Skeletal muscle satellite cell (primary cell): ENCODE results near the gene DAAM2. TPM values are rescaled to one million over a fixed set of nuclear protein-coding genes. Genes with fewer than 3 reads are reported as not detected.

Experiments used
- H3K27me3 ChIP-seq: 2 replicates; pipeline ENCODE4 v1.7.0; 2013; ENCODE audit warnings: low read length; ENCODE audit not compliant: control insufficient read depth, insufficient read depth
- H3K36me3 ChIP-seq: 2 replicates; pipeline ENCODE4 v1.7.0; 2013; ENCODE audit warnings: mild to moderate bottlenecking, control low read depth, low read length; ENCODE audit not compliant: insufficient read depth
- H3K4me1 ChIP-seq: 2 replicates; pipeline ENCODE4 v1.7.0; 2013; ENCODE audit warnings: low read length; ENCODE audit not compliant: control insufficient read depth, insufficient read depth
- H3K4me2 ChIP-seq: 2 replicates; pipeline ENCODE4 v1.7.0; 2013; ENCODE audit warnings: mild to moderate bottlenecking, low read length
- H3K4me3 ChIP-seq: 2 replicates; pipeline ENCODE4 v1.7.0; 2013; ENCODE audit warnings: low read length
- H3K9ac ChIP-seq: 2 replicates; pipeline ENCODE4 v1.7.0; 2013; ENCODE audit warnings: mild to moderate bottlenecking, low read depth, low read length, moderate library complexity
- H3K9me3 ChIP-seq: replicated peaks from 2 replicates; pipeline ENCODE4 v1.7.0; 2013; ENCODE audit warnings: mild to moderate bottlenecking, control low read depth, low read length
- total RNA-seq: library from RNA; depleted of rRNA; stranded (reverse); fragments of >200 nt; gene quantifications from 2 replicates; pipeline ENCODE4 v1.2.3, GENCODE V29; 2012; rRNA removed

Gene DAAM2
- total RNA-seq: 0.51 and 2.2 TPM in 2 replicates

DNA sequence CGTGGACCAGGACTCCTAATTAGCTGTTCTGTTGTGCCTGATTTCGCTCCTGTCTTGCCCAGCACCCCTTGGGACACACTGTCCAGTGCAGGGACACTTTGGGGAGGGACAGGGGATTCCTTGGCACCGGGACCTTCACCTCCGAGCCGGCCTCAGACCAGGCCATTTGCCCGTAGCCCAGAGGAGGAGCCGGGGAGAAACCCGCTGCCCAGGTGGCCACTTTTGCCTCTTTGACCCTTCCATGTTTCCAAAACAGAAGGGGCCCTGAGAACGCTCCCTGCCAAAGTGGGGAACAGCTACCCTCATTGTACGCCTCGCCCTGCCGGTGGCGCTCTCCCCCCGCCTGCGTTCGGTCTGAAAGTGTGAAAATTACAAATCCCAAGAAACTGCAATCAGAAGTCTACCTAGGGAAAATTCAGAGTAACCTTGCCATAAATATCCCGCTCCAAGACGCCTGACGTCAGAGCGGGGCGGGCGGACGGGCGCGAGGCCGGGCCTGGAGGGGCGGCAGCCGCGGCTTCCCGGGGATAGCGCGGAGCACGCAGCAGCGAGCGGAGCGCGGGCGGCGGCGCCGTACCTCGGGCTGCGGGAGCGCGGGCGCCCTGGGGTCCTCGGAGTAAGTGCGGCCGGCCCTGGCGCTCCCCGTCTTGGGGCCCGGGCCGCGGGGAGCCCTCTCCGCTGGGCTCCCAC is at the start of gene DAAM2:
DAAM2 (plus strand) TSS at position 527 of the 690 bp plus-strand sequence. CDS start 63,927 bp downstream, outside the sequence.
- H3K36me3 ChIP-seq: no peaks in the 10 kb centered on the region
- no peaks in the 10 kb centered on the region for H3K9me3 ChIP-seq
- peaks cover 12% of the 10 kb centered on the region for H3K4me1 ChIP-seq
- peak within 1 kb of the TSS; percentile 80 for H3K4me3 ChIP-seq
- peak within 1 kb of the TSS; percentile 90 for H3K4me2 ChIP-seq
- H3K9ac ChIP-seq: peak within 1 kb of the TSS; percentile 86
- no peaks in the 10 kb centered on the region for H3K27me3 ChIP-seq

DNA sequence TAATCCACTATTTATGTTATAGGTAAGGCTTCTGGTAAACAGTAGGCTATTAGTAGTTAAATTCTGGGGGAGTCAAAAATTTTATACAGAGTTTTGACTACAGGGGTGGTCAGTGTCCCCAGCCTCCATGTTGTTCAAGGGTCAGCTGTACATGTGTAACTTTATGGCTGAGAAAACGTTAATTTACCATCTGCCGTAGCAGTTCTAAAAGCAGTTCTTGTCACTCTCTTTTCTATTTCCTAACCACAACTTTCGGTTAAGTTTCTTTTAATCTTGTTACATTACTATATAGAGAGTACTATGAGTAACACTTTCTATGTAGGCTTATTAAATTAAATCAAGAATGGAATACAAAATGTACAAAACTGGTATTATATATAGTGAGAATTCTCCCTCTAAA is 45.4 kb upstream of the DAAM2 start:
- no peaks in the 10 kb centered on the region for H3K4me1 ChIP-seq
- no peaks in the 10 kb centered on the region for H3K27me3 ChIP-seq
- H3K4me2 ChIP-seq: no peak overlapping the region
- no peaks in the 10 kb centered on the region for H3K36me3 ChIP-seq
- H3K4me3 ChIP-seq: no peak overlapping the region
- H3K9ac ChIP-seq: no peak overlapping the region
- H3K9me3 ChIP-seq: no peaks in the 10 kb centered on the region

DNA sequence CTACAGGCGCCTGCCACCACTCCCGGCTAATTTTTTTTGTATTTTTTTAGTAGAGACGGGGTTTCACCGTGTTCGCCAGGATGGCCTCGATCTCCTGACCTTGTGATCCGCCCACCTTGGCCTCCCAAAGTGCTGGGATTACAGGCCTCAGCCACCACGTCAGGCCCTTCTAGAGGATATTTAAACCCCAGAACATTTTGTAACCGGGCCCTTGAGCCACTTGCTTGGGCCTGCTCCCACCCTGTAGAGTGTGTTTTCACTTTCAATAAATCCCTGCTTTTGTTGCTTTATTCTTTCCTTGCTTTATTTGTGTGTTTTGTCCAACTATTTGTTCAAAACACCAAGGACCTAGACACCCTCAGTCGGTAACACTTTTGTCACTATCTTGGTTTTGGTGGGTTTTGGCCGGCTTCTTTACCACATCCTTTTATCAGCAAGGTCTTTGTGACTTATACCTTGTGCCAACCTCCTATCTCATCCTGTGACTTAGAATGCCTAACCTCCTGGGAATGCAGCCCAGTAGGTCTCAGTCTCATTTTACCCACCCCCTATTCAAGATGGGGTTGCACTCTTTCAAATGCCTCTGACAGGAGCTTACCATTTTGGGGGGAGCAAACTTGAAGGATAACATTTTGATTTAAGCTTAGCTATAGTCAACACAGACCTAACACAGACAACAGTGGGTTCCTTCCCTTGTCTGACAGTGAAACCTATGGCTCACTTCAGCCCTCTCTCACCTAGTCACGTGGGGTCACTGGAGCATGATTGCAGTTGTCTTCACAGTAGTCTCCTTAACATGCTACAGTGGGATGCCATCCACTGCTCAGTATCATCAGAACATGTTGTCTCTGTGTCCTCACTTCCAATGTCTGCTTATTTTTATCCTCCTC is 39.1 kb upstream of the DAAM2 start:
- H3K4me2 ChIP-seq: no peak overlapping the region
- H3K4me1 ChIP-seq: no peaks in the 10 kb centered on the region
- H3K36me3 ChIP-seq: no peaks in the 10 kb centered on the region
- H3K9ac ChIP-seq: no peak overlapping the region
- H3K27me3 ChIP-seq: no peaks in the 10 kb centered on the region
- no peak overlapping the region for H3K4me3 ChIP-seq
- H3K9me3 ChIP-seq: no peaks in the 10 kb centered on the region

- H3K36me3 ChIP-seq: no peaks in the 10 kb centered on the region
- no peak overlapping the region for H3K4me3 ChIP-seq
- no peak overlapping the region for H3K9ac ChIP-seq
- H3K27me3 ChIP-seq: no peaks in the 10 kb centered on the region
- H3K9me3 ChIP-seq: no peaks in the 10 kb centered on the region
- H3K4me1 ChIP-seq: no peaks in the 10 kb centered on the region
- H3K4me2 ChIP-seq: no peak overlapping the region
These were observed 38.5 kb upstream of the DAAM2 start for GRCh38 chr6:39753725-39754045.

- H3K27me3 ChIP-seq: no peaks in the 10 kb centered on the region
- no peaks in the 10 kb centered on the region for H3K9me3 ChIP-seq
- no peak overlapping the region for H3K4me3 ChIP-seq
- H3K9ac ChIP-seq: no peak overlapping the region
- no peak overlapping the region for H3K4me2 ChIP-seq
- no peaks in the 10 kb centered on the region for H3K4me1 ChIP-seq
- no peaks in the 10 kb centered on the region for H3K36me3 ChIP-seq
These were observed 37.6 kb upstream of the DAAM2 start for GRCh38 chr6:39754514-39755115.

DNA sequence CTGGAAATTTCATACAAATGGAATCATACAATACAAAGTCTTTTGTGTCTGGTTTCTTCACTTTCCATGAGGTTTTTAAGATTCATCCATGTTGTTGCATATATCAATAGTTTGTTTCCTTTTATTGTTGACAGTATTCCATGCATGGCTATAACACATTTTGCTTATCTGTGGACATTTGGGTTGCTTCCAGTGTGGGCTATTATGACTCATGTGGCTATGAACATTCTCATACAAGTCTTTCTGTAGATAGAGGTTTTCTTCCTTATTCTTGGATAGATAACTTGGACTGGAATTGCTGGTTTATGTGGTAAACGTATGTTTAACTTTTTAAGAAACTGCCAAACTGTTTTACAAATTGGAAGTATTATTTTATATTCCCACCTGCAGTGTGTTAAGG is 36.9 kb upstream of the DAAM2 start:
- Histone ChIP-seq H3K9me3 (no peaks in the 10 kb centered on the region), H3K4me3 (no peak overlapping the region), H3K36me3 (no peaks in the 10 kb centered on the region), H3K4me2 (no peak overlapping the region), H3K4me1 (no peaks in the 10 kb centered on the region), H3K27me3 (no peaks in the 10 kb centered on the region), H3K9ac (no peak overlapping the region)

DNA sequence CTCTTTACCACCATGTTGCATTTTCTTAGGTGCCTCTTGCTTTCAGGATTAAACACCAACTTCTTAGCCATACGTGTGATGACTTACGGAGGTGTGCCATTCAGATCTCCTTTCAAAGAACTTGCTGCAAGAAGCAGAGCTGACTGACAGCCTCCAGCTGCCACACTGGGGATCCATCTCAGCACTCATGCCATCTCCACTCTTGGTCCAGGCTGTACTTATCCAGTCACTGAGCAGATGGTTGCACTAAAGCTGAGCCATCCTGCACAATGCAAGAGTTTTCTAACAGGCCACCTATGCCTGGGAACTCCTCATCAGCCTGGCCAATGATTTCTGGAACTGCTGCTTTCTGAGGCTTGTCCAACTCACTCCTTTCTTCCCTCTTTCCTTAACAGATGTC is 35.6 kb upstream of the DAAM2 start:
- Histone ChIP-seq H3K4me1 (no peaks in the 10 kb centered on the region), H3K4me3 (no peak overlapping the region), H3K4me2 (no peak overlapping the region), H3K36me3 (no peaks in the 10 kb centered on the region), H3K9ac (no peak overlapping the region), H3K9me3 (no peaks in the 10 kb centered on the region), H3K27me3 (no peaks in the 10 kb centered on the region)

- H3K4me3 ChIP-seq: no peak overlapping the region
These were observed 33.1 kb upstream of the DAAM2 start for GRCh38 chr6:39758905-39759605.

GRCh38 chr6:39760226-39760952 is 31.8 kb upstream of the DAAM2 start:
- no peaks in the 10 kb centered on the region for H3K36me3 ChIP-seq
- H3K9ac ChIP-seq: no peak overlapping the region

More at GRCh38 chr6:39758905-39759605, 33.1 kb upstream of the DAAM2 start:
- Histone ChIP-seq H3K27me3 (no peaks in the 10 kb centered on the region), H3K36me3 (no peaks in the 10 kb centered on the region), H3K9ac (no peak overlapping the region), H3K4me1 (no peaks in the 10 kb centered on the region), H3K4me2 (no peak overlapping the region), H3K9me3 (no peaks in the 10 kb centered on the region)

GRCh38 chr6:39765508-39766065 is 26.6 kb upstream of the DAAM2 start:
- no peaks in the 10 kb centered on the region for H3K4me1 ChIP-seq
- no peak overlapping the region for H3K4me2 ChIP-seq
- no peaks in the 10 kb centered on the region for H3K36me3 ChIP-seq
- no peaks in the 10 kb centered on the region for H3K27me3 ChIP-seq
- H3K4me3 ChIP-seq: no peak overlapping the region
- no peak overlapping the region for H3K9ac ChIP-seq
- H3K9me3 ChIP-seq: no peaks in the 10 kb centered on the region

More at GRCh38 chr6:39760226-39760952, 31.8 kb upstream of the DAAM2 start:
- no peaks in the 10 kb centered on the region for H3K4me1 ChIP-seq
- no peak overlapping the region for H3K4me3 ChIP-seq
- no peak overlapping the region for H3K4me2 ChIP-seq
- no peaks in the 10 kb centered on the region for H3K9me3 ChIP-seq
- no peaks in the 10 kb centered on the region for H3K27me3 ChIP-seq
